HG03439 (cell line): ENCODE data around the gene CRABP1.

Source experiments
- ATAC-seq: cut with Tn5 transposase; IDR thresholded peaks from one replicate; pipeline ENCODE4 v1.9.1; 2021; ENCODE audit warnings: mild to moderate bottlenecking, moderate library complexity; ENCODE audit not compliant: unreplicated experiment

CRABP1 gene

GRCh38 chr15:78397382-78397781, 57.2 kb downstream of the CRABP1 start:
- ATAC-seq: no peak
